HG02943 (cell line): ENCODE results near the gene RASL10A.

Source experiments
- ATAC-seq: cut with Tn5 transposase; IDR thresholded peaks from one replicate; pipeline ENCODE4 v1.9.1; 2021; ENCODE audit warnings: mild to moderate bottlenecking, low read depth, moderate library complexity; ENCODE audit not compliant: unreplicated experiment

RASL10A gene

GRCh38 chr22:29339381-29340235 lies 24.1 kb upstream of the RASL10A start:
- no peak for ATAC-seq

- no peak for ATAC-seq
These were observed 22.9 kb upstream of the RASL10A start for GRCh38 chr22:29338398-29338797.

GRCh38 chr22:29337631-29338284 lies 22.3 kb upstream of the RASL10A start:
- no peak for ATAC-seq

GRCh38 chr22:29336751-29337490 lies 21.4 kb upstream of the RASL10A start:
- ATAC-seq = no peak

- ATAC-seq = no peak
These were observed 20.2 kb upstream of the RASL10A start for GRCh38 chr22:29335656-29336055.

- no peak for ATAC-seq
These were observed 19.3 kb upstream of the RASL10A start for GRCh38 chr22:29334696-29335344.

- ATAC-seq = no peak
These were observed 18.7 kb upstream of the RASL10A start for GRCh38 chr22:29334148-29334547.

- ATAC-seq = no peak
These were observed 17.5 kb upstream of the RASL10A start for GRCh38 chr22:29332886-29333496.

GRCh38 chr22:29331658-29332300 lies 16.3 kb upstream of the RASL10A start:
- no peak for ATAC-seq

- ATAC-seq = no peak
These were observed 15.7 kb upstream of the RASL10A start for GRCh38 chr22:29331213-29331612.

- no peak for ATAC-seq
These were observed 15.3 kb upstream of the RASL10A start for GRCh38 chr22:29330753-29331152.

GRCh38 chr22:29330291-29330690 lies 14.8 kb upstream of the RASL10A start:
- no peak for ATAC-seq

- ATAC-seq = no peak
These were observed 14.1 kb upstream of the RASL10A start for GRCh38 chr22:29329581-29329980.

GRCh38 chr22:29328566-29329500 lies 13.3 kb upstream of the RASL10A start:
- no peak for ATAC-seq

- no peak for ATAC-seq
These were observed 12.6 kb upstream of the RASL10A start for GRCh38 chr22:29328055-29328454.

- ATAC-seq = no peak
These were observed 11.7 kb upstream of the RASL10A start for GRCh38 chr22:29327089-29327764.

- no peak for ATAC-seq
These were observed 11.0 kb upstream of the RASL10A start for GRCh38 chr22:29326481-29326880.

GRCh38 chr22:29325785-29326315 lies 10.4 kb upstream of the RASL10A start:
- ATAC-seq = no peak
